HEK293T (cell line): ENCODE measurements around the gene COP1.

Experiments
- ARNT ChIP-seq: fragments of 450-650 bp; IDR thresholded peaks from 2 replicates; pipeline ENCODE4 v1.6.1; 2017; ENCODE audit warnings: mild to moderate bottlenecking
- BHLHE40 ChIP-seq: fragments of 450-650 bp; IDR thresholded peaks from 2 replicates; pipeline ENCODE4 v1.6.1; 2016; ENCODE audit warnings: mild to moderate bottlenecking, moderate library complexity, borderline replicate concordance
- CTBP1 ChIP-seq: fragments of 450-650 bp; IDR thresholded peaks from 2 replicates; pipeline ENCODE4 v1.6.1; 2016; ENCODE audit warnings: borderline replicate concordance
- FOXA1 ChIP-seq: fragments of 450-650 bp; IDR thresholded peaks from 2 replicates; pipeline ENCODE4 v1.6.1; 2016; ENCODE audit warnings: mild to moderate bottlenecking
- FOXK2 ChIP-seq: fragments of 450-650 bp; IDR thresholded peaks from 2 replicates; pipeline ENCODE4 v1.6.1; 2016; ENCODE audit warnings: mild to moderate bottlenecking
- FOXM1 ChIP-seq: fragments of 450-650 bp; IDR thresholded peaks from 2 replicates; pipeline ENCODE4 v1.6.1; 2017; ENCODE audit warnings: mild to moderate bottlenecking, borderline replicate concordance
- HDGF ChIP-seq: fragments of 450-650 bp; IDR thresholded peaks from 2 replicates; pipeline ENCODE4 v1.6.1; 2017; ENCODE audit warnings: antibody characterized with exemption, borderline replicate concordance
- L3MBTL2 ChIP-seq: fragments of 450-650 bp; conservative IDR thresholded peaks from 2 replicates; pipeline ENCODE4 v1.6.1; 2016; ENCODE audit warnings: mild to moderate bottlenecking
- LEF1 ChIP-seq: fragments of 450-650 bp; IDR thresholded peaks from 2 replicates; pipeline ENCODE4 v1.6.1; 2017; ENCODE audit warnings: mild to moderate bottlenecking, borderline replicate concordance
- NFRKB ChIP-seq: fragments of 450-650 bp; IDR thresholded peaks from 2 replicates; pipeline ENCODE4 v1.6.1; 2016; ENCODE audit warnings: mild to moderate bottlenecking, moderate library complexity
- SP1 ChIP-seq: fragments of 450-650 bp; IDR thresholded peaks from 2 replicates; pipeline ENCODE4 v1.6.1; 2017
- SUZ12 ChIP-seq: fragments of 450-650 bp; IDR thresholded peaks from 2 replicates; pipeline ENCODE4 v1.6.1; 2016; ENCODE audit warnings: mild to moderate bottlenecking
- TARDBP ChIP-seq: fragments of 450-650 bp; IDR thresholded peaks from 2 replicates; pipeline ENCODE4 v1.6.1; 2016
- TF ChIP-seq, protein P1 (sequence below): fragments of 450-650 bp; IDR thresholded peaks from 2 replicates; pipeline ENCODE4 v1.6.1; 2016

DNA sequence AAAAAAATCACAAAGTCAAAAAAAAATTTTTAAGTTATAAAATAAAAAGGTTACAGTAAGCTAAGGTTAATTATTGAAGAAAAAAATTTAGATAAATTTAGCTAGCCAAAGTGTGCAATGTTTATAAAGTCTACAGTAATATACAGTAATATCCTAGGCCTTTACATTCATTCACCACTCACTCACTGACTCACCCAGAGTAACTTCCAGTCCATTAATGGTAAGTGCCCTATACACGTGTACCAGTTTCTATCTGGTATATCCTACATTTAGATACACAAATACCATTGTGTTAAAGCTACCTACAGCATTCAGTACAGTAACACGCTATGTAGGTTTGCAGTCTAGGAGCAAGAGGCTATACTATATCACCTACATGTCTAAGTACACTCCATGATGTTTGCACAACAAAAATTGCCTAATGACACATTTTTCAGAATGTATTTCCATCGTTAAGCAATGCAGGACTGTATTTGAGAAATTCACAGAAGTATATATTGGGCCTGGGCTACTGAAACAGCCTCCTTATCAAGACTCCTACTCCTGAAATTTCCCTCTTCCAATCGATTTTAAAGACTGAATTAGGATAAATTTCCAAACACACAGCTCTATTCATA lies 155.1 kb downstream of the COP1 start:
- TF ChIP-seq HDGF: no peak
- no peak for TF ChIP-seq LEF1
- TF ChIP-seq SP1: no peak
- TF ChIP-seq, protein P1, sequence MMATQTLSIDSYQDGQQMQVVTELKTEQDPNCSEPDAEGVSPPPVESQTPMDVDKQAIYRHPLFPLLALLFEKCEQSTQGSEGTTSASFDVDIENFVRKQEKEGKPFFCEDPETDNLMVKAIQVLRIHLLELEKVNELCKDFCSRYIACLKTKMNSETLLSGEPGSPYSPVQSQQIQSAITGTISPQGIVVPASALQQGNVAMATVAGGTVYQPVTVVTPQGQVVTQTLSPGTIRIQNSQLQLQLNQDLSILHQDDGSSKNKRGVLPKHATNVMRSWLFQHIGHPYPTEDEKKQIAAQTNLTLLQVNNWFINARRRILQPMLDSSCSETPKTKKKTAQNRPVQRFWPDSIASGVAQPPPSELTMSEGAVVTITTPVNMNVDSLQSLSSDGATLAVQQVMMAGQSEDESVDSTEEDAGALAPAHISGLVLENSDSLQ: no peak
- no peak for TF ChIP-seq FOXK2
- no peak for TF ChIP-seq BHLHE40
- TF ChIP-seq ARNT: no peak
- TF ChIP-seq L3MBTL2: no peak
- no peak for TF ChIP-seq TARDBP
- no peak for TF ChIP-seq FOXM1
- no peak for TF ChIP-seq FOXA1
- TF ChIP-seq CTBP1: no peak
- TF ChIP-seq NFRKB: no peak
- no peak for TF ChIP-seq SUZ12
